Cardiac fibroblast (primary cell): ENCODE measurements around the gene STEAP3.
"Not testable (repeated sequence)": the region's sequence is repeated elsewhere in the genome, so short reads cannot be mapped to it uniquely, and the experiment has no call there.

Experiments used
- DNase-seq, 2 donors: peaks; one replicate each; pipeline versions ENCODE4 v3.0.0 to v3.0.0-alpha.2; 2010; ENCODE audit warnings: low read depth in 2 of 2
- H3K4me3 ChIP-seq, 2 donors: replicated peaks in 1 of 2; 1 replicate in 1 of 2; 2 replicates in 1 of 2; pipeline ENCODE4 v1.5.1; 2011; ENCODE audit warnings: low read depth in 2 of 2, low read length in 2 of 2, mild to moderate bottlenecking in 2 of 2, moderate library complexity in 1 of 2
- TF ChIP-seq, protein P1 (sequence below): IDR thresholded peaks from one replicate; pipeline ENCODE4 v1.5.1; 2011; ENCODE audit warnings: low read depth, mild to moderate bottlenecking, low read length, inconsistent platforms

STEAP3 gene

DNA sequence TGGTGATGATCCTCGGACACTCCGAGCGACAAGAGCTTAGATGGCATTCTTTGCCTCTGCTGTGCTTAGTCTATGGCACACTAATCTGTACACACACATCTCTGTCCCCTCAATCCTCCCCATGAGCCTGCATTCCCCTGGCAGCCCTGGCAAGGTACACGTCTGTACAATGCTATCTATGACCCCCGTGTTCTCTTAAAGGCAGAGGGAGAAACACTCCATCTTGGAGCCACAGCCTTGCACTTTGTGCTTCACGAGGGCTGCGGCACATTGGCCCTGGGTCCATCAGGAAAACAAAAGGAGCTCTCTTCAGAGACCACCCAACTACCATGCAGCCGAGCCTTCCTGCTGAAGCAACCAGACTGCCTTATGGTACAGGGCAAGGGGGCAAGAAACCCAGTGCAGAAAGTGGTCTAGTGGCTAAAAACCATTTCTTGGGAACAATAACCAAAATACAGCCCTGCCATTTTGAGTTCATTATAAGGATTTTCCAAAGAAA lies 42.5 kb downstream of the STEAP3 start:
- TF ChIP-seq, protein P1, sequence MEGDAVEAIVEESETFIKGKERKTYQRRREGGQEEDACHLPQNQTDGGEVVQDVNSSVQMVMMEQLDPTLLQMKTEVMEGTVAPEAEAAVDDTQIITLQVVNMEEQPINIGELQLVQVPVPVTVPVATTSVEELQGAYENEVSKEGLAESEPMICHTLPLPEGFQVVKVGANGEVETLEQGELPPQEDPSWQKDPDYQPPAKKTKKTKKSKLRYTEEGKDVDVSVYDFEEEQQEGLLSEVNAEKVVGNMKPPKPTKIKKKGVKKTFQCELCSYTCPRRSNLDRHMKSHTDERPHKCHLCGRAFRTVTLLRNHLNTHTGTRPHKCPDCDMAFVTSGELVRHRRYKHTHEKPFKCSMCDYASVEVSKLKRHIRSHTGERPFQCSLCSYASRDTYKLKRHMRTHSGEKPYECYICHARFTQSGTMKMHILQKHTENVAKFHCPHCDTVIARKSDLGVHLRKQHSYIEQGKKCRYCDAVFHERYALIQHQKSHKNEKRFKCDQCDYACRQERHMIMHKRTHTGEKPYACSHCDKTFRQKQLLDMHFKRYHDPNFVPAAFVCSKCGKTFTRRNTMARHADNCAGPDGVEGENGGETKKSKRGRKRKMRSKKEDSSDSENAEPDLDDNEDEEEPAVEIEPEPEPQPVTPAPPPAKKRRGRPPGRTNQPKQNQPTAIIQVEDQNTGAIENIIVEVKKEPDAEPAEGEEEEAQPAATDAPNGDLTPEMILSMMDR: no peak
- DNase-seq: no peak
- H3K4me3 ChIP-seq: no peak overlapping the region

GRCh38 chr2:119267604-119268003 lies 44.0 kb downstream of the STEAP3 start:
- TF ChIP-seq, protein P1: no peak
- no peak overlapping the region for H3K4me3 ChIP-seq
- DNase-seq: no peak

DNA sequence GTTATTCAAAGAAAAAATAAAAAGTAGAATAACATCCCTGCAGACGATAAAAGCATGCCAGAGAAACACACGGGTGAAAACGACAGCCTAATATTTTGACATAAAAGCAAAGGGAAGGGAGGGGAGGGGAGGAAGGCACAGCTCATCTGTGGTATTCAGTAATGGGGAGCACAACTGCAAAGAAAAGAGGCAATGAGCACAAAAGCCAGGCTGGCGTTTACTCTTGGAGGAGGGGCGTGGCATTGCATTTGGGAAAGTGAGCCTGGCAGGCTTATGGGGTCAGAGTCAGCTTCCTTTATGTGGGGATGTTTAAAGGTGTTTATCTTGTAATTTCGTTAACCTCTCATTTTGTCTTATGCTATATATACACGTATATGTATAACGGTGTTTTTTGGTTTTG lies 53.2 kb downstream of the STEAP3 start:
- H3K4me3 ChIP-seq: no peak overlapping the region
- no peak for DNase-seq
- TF ChIP-seq, protein P1: no peak

- DNase-seq, H3K4me3 ChIP-seq: not testable (repeated sequence)
These were observed 54.8 kb downstream of the STEAP3 start for GRCh38 chr2:119278385-119278784.

DNA sequence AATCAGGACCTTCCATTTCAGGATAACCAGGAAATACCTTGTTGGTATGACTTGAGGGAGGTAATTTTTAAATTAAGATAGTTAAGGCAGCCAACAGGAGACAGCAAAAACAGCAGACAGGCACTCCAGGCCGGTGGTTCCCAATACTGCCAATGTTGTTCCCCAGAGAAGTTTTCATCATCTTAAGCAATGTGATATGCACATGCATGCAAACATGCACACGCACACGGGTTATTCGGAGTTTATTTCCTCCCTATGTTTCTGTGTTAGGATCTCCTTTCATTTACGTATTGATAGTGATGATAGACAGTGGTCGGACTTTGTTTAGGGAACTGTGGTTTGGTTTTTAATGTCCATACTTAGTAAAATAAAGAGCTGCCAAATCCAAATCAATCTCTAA lies 55.3 kb downstream of the STEAP3 start:
- no peak for DNase-seq
- TF ChIP-seq, protein P1: no peak
- H3K4me3 ChIP-seq: no peak overlapping the region

DNA sequence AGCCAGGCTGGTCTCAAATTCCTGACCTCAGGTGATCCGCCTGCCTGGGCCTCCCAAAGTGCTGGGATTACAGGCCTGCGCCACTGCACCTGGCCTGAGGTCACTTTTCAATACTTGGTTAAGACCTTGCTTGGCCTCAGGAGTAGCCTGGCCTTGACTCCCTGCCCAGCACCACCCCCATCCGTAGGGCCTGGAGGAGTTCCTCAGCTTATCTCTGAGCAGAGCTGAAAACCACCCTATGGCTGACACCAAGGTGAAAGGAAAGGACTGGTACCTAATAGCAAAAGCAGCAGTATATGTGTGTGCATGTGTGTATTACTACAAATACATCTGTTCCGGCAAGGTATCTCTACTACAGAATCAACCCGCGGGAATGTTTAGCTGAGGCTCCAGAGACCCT lies 56.0 kb downstream of the STEAP3 start:
- TF ChIP-seq, protein P1: no peak
- no peak overlapping the region for H3K4me3 ChIP-seq
- DNase-seq: no peak

GRCh38 chr2:119280680-119281079 lies 57.0 kb downstream of the STEAP3 start:
- no peak overlapping the region for H3K4me3 ChIP-seq
- DNase-seq: no peak
- TF ChIP-seq, protein P1: no peak
